Effector memory CD4-positive, alpha-beta T cell (primary cell): ENCODE data around the gene GLCE.

Experiments used
- DNase-seq, 3 donors: peaks; one replicate each; pipeline ENCODE4 v3.0.0-alpha.2; 2020
- H3K27ac ChIP-seq: 2 replicates; pipeline ENCODE4 v1.7.0; 2013; ENCODE audit warnings: mild to moderate bottlenecking, low read length, moderate library complexity; ENCODE audit not compliant: insufficient read depth, poor library complexity, severe bottlenecking
- H3K27me3 ChIP-seq: replicated peaks from 2 replicates; pipeline ENCODE4 v1.7.0; 2013; ENCODE audit warnings: mild to moderate bottlenecking, low read length; ENCODE audit not compliant: insufficient read depth, control insufficient read depth, poor library complexity, severe bottlenecking
- H3K36me3 ChIP-seq: 2 replicates; pipeline ENCODE4 v1.7.0; 2013; ENCODE audit warnings: mild to moderate bottlenecking, low read length, moderate library complexity; ENCODE audit not compliant: control insufficient read depth, insufficient read depth
- H3K4me1 ChIP-seq: 2 replicates; pipeline ENCODE4 v1.7.0; 2013; ENCODE audit warnings: low read length, mild to moderate bottlenecking; ENCODE audit not compliant: control insufficient read depth, insufficient read depth, poor library complexity, severe bottlenecking
- H3K4me3 ChIP-seq: 2 replicates; pipeline ENCODE4 v1.7.0; 2013; ENCODE audit warnings: low read length, low read depth, mild to moderate bottlenecking; ENCODE audit not compliant: insufficient read depth, poor library complexity, severe bottlenecking
- H3K9me3 ChIP-seq: 2 replicates; pipeline ENCODE4 v1.7.0; 2013; ENCODE audit warnings: mild to moderate bottlenecking, low read length, moderate library complexity; ENCODE audit not compliant: control insufficient read depth
- total RNA-seq, 3 donors: gene quantifications; one replicate each; lab custom pipeline; 2026; lab: John Stamatoyannopoulos, UW

The GLCE gene
- total RNA-seq = 6.7 to 12.1 (median 9.9) reads per million in 3 donors

GRCh38 chr15:69160141-69160993 lies at the start of gene GLCE:
Gene GLCE, plus strand, starts transcription at chr15:69160635. Its CDS starts 95,172 bp downstream, at chr15:69255807.
- Histone ChIP-seq H3K36me3 (no peaks in the 10 kb centered on the region), H3K4me3 (peak within 1 kb of the TSS; percentile 96), H3K9me3 (no peaks in the 10 kb centered on the region), H3K27me3 (no peaks in the 10 kb centered on the region), H3K27ac (peak within 1 kb of the TSS; percentile 74), H3K4me1 (peaks cover 4% of the 10 kb centered on the region)
- peak; percentile 82 to 89 (median 87) for DNase-seq

- no peaks in the 10 kb centered on the region for H3K36me3 ChIP-seq
- no peaks in the 10 kb centered on the region for H3K4me1 ChIP-seq
- H3K27me3 ChIP-seq = no peaks in the 10 kb centered on the region
- H3K9me3 ChIP-seq = no peaks in the 10 kb centered on the region
- H3K27ac ChIP-seq = no peak overlapping the region
- no peak for DNase-seq
- no peak overlapping the region for H3K4me3 ChIP-seq
Observed at GRCh38 chr15:69114331-69114928, 46.0 kb upstream of the GLCE start.

- H3K4me3 ChIP-seq = no peak overlapping the region
- DNase-seq = no peak
Observed at GRCh38 chr15:69115031-69115430, 45.4 kb upstream of the GLCE start.

GRCh38 chr15:69116391-69116790 lies 44.0 kb upstream of the GLCE start:
- no peaks in the 10 kb centered on the region for H3K4me1 ChIP-seq
- no peaks in the 10 kb centered on the region for H3K9me3 ChIP-seq
- no peak for DNase-seq
- no peaks in the 10 kb centered on the region for H3K36me3 ChIP-seq
- no peak overlapping the region for H3K4me3 ChIP-seq
- H3K27me3 ChIP-seq = no peaks in the 10 kb centered on the region
- H3K27ac ChIP-seq = no peak overlapping the region

More at GRCh38 chr15:69115031-69115430, 45.4 kb upstream of the GLCE start:
- Histone ChIP-seq H3K4me1 (no peaks in the 10 kb centered on the region), H3K9me3 (no peaks in the 10 kb centered on the region), H3K36me3 (no peaks in the 10 kb centered on the region), H3K27ac (no peak overlapping the region), H3K27me3 (no peaks in the 10 kb centered on the region)

GRCh38 chr15:69117431-69117871 lies 43.0 kb upstream of the GLCE start:
- H3K27ac ChIP-seq = no peak overlapping the region
- no peaks in the 10 kb centered on the region for H3K4me1 ChIP-seq
- no peaks in the 10 kb centered on the region for H3K27me3 ChIP-seq
- no peaks in the 10 kb centered on the region for H3K36me3 ChIP-seq
- H3K9me3 ChIP-seq = no peaks in the 10 kb centered on the region
- DNase-seq = no peak
- H3K4me3 ChIP-seq = no peak overlapping the region

GRCh38 chr15:69118089-69118488 lies 42.3 kb upstream of the GLCE start:
- H3K4me1 ChIP-seq = no peaks in the 10 kb centered on the region
- H3K4me3 ChIP-seq = no peak overlapping the region
- DNase-seq = no peak
- no peak overlapping the region for H3K27ac ChIP-seq
- H3K9me3 ChIP-seq = no peaks in the 10 kb centered on the region
- no peaks in the 10 kb centered on the region for H3K36me3 ChIP-seq
- H3K27me3 ChIP-seq = no peaks in the 10 kb centered on the region

GRCh38 chr15:69119001-69119400 lies 41.4 kb upstream of the GLCE start:
- H3K4me1 ChIP-seq = no peaks in the 10 kb centered on the region
- H3K27me3 ChIP-seq = no peaks in the 10 kb centered on the region

GRCh38 chr15:69119683-69120395 lies 40.6 kb upstream of the GLCE start:
- no peak overlapping the region for H3K4me3 ChIP-seq
- H3K27ac ChIP-seq = no peak overlapping the region
- H3K27me3 ChIP-seq = no peaks in the 10 kb centered on the region
- no peaks in the 10 kb centered on the region for H3K4me1 ChIP-seq
- no peaks in the 10 kb centered on the region for H3K36me3 ChIP-seq
- no peaks in the 10 kb centered on the region for H3K9me3 ChIP-seq
- DNase-seq = no peak

More at GRCh38 chr15:69119001-69119400, 41.4 kb upstream of the GLCE start:
- H3K36me3 ChIP-seq = no peaks in the 10 kb centered on the region
- no peaks in the 10 kb centered on the region for H3K9me3 ChIP-seq
- DNase-seq = no peak
- H3K27ac ChIP-seq = no peak overlapping the region
- no peak overlapping the region for H3K4me3 ChIP-seq

GRCh38 chr15:69120732-69121131 lies 39.7 kb upstream of the GLCE start:
- Histone ChIP-seq H3K4me1 (no peaks in the 10 kb centered on the region), H3K9me3 (no peaks in the 10 kb centered on the region), H3K27me3 (no peaks in the 10 kb centered on the region), H3K36me3 (no peaks in the 10 kb centered on the region), H3K27ac (no peak overlapping the region), H3K4me3 (no peak overlapping the region)
- no peak for DNase-seq
